IMR-90 (cell line): ENCODE results near the gene GLRA2. TPM values are rescaled to one million over a fixed set of nuclear protein-coding genes. Genes with fewer than 3 reads are reported as not detected.

Experiments used
- ATAC-seq: fragments of 200-7000 bp; cut with Tn5 transposase; 2 replicates; pipeline ENCODE4 v1.9.1; 2020; ENCODE audit warnings: low read depth, mild to moderate bottlenecking, moderate library complexity
- BruUV-seq: library from RNA; stranded (reverse); fragments of 400-500 nt; replicated peaks from 2 replicates; lab custom pipeline; 2021; lab: Mats Ljungman, UMichigan
- CTCF ChIA-PET: fragments of 300-600 bp; formaldehyde crosslinking; extraction: SDS; loops from one replicate; lab custom pipeline; 2021; ENCODE audit warnings: antibody characterized with exemption; lab: Yijun Ruan, JAX
- POLR2A ChIA-PET: fragments of 300-600 bp; sonication (Branson Sonifier 250); formaldehyde crosslinking; loops from one replicate; lab custom pipeline; 2022; ENCODE audit warnings: antibody characterized with exemption; ENCODE audit not compliant: unreplicated experiment; lab: Charles Lee
- DNase-seq: peaks from one replicate; pipeline ENCODE4 v3.0.0; 2013
- H2AFZ ChIP-seq: replicated peaks from 2 replicates; pipeline ENCODE3; 2013; ENCODE audit warnings: low read length, mild to moderate bottlenecking; ENCODE audit not compliant: poor library complexity
- H2AK5ac ChIP-seq: 2 replicates; pipeline ENCODE4 v1.6.1; 2013; ENCODE audit warnings: low read depth, low read length, inconsistent platforms
- H2AK9ac ChIP-seq: replicated peaks from 2 replicates; pipeline ENCODE3; 2013; ENCODE audit warnings: mild to moderate bottlenecking, low read depth, low read length, moderate library complexity; ENCODE audit not compliant: poor library complexity
- H2BK120ac ChIP-seq: 2 replicates; pipeline ENCODE4 v1.6.1; 2013; ENCODE audit warnings: low read depth, low read length, inconsistent platforms
- H2BK15ac ChIP-seq: 3 replicates; pipeline ENCODE4 v1.6.1; 2013; ENCODE audit warnings: low read depth, low read length, inconsistent platforms
- H2BK20ac ChIP-seq: 2 replicates; pipeline ENCODE4 v1.6.1; 2013; ENCODE audit warnings: low read depth, mild to moderate bottlenecking, inconsistent platforms, low read length, moderate library complexity
- H2BK5ac ChIP-seq: 2 replicates; pipeline ENCODE4 v1.6.1; 2013; ENCODE audit warnings: mild to moderate bottlenecking, low read depth, low read length, inconsistent platforms; ENCODE audit not compliant: poor library complexity, severe bottlenecking
- H3K14ac ChIP-seq: replicated peaks from 2 replicates; pipeline ENCODE4 v1.6.1; 2013; ENCODE audit warnings: low read depth, low read length, inconsistent platforms
- H3K18ac ChIP-seq: 2 replicates; pipeline ENCODE4 v1.6.1; 2013; ENCODE audit warnings: low read depth, low read length, control low read depth
- H3K23ac ChIP-seq: 2 replicates; pipeline ENCODE4 v1.6.1; 2013; ENCODE audit warnings: low read depth, low read length, inconsistent platforms
- H3K27ac ChIP-seq: 2 replicates; pipeline ENCODE4 v1.5.1; 2013; ENCODE audit warnings: mild to moderate bottlenecking, control low read depth, low read length; ENCODE audit not compliant: insufficient read depth
- H3K27me3 ChIP-seq: 2 replicates; pipeline ENCODE4 v1.6.1; 2013; ENCODE audit warnings: low read length; ENCODE audit not compliant: control insufficient read depth, insufficient read depth
- H3K36me3 ChIP-seq: 2 replicates; pipeline ENCODE4 v1.6.1; 2013; ENCODE audit warnings: low read length, mixed read lengths; ENCODE audit not compliant: control insufficient read depth, insufficient read depth
- H3K4ac ChIP-seq: 2 replicates; pipeline ENCODE4 v1.6.1; 2013; ENCODE audit warnings: low read depth, low read length, inconsistent platforms
- H3K4me1 ChIP-seq: 2 replicates; pipeline ENCODE4 v1.6.1; 2013; ENCODE audit warnings: low read length, mixed read lengths; ENCODE audit not compliant: control insufficient read depth, insufficient read depth
- H3K4me2 ChIP-seq: 2 replicates; pipeline ENCODE4 v1.6.1; 2013; ENCODE audit warnings: low read depth, mild to moderate bottlenecking, control low read depth, low read length, moderate library complexity
- H3K4me3 ChIP-seq: 2 replicates; pipeline ENCODE4 v1.5.1; 2013; ENCODE audit warnings: low read depth, mild to moderate bottlenecking, control low read depth, low read length, moderate library complexity; ENCODE audit not compliant: insufficient read depth
- H3K56ac ChIP-seq: 2 replicates; pipeline ENCODE4 v1.6.1; 2013; ENCODE audit warnings: low read length, inconsistent platforms; ENCODE audit not compliant: insufficient read depth; ENCODE audit errors: extremely low read depth
- H3K79me1 ChIP-seq, 2 experiments: 2 replicates each; pipeline ENCODE4 v1.6.1; 2013; ENCODE audit warnings: low read length in 2 of 2, inconsistent platforms in 1 of 2, low read depth in 1 of 2
- H3K9ac ChIP-seq: 2 replicates; pipeline ENCODE4 v1.6.1; 2013; ENCODE audit warnings: low read depth, low read length, control low read depth
- H3K9me1 ChIP-seq: 2 replicates; pipeline ENCODE4 v1.6.1; 2013; ENCODE audit warnings: low read length, inconsistent platforms; ENCODE audit not compliant: insufficient read depth
- H3K9me3 ChIP-seq: 2 replicates; pipeline ENCODE4 v1.6.1; 2013; ENCODE audit warnings: low read length; ENCODE audit not compliant: control insufficient read depth, insufficient read depth
- H4K20me1 ChIP-seq: 2 replicates; pipeline ENCODE4 v1.6.1; 2013; ENCODE audit warnings: low read length, inconsistent platforms; ENCODE audit not compliant: insufficient read depth
- H4K5ac ChIP-seq: 2 replicates; pipeline ENCODE4 v1.6.1; 2013; ENCODE audit warnings: mild to moderate bottlenecking, low read depth, low read length, control low read depth
- H4K8ac ChIP-seq, 2 experiments: 2 replicates each; pipeline ENCODE4 v1.6.1; 2013; ENCODE audit warnings: low read depth in 2 of 2, low read length in 2 of 2, control low read depth in 1 of 2, inconsistent platforms in 1 of 2
- H4K91ac ChIP-seq: 2 replicates; pipeline ENCODE4 v1.6.1; 2013; ENCODE audit warnings: low read depth, low read length, inconsistent platforms; ENCODE audit not compliant: insufficient read depth
- CEBPB ChIP-seq: IDR thresholded peaks from 2 replicates; pipeline ENCODE4 v1.6.1; 2012; ENCODE audit warnings: low read depth, low read length, improper control_type of control experiment
- CHD1 ChIP-seq: IDR thresholded peaks from 2 replicates; pipeline ENCODE4 v1.6.1; 2012; ENCODE audit warnings: low read depth, low read length, improper control_type of control experiment
- FOS ChIP-seq: fragments of 150-350 bp; IDR thresholded peaks from 2 replicates; pipeline ENCODE4 v1.6.1; 2016; ENCODE audit warnings: low read depth, low read length
- MAFK ChIP-seq: IDR thresholded peaks from 2 replicates; pipeline ENCODE4 v1.6.1; 2012; ENCODE audit warnings: low read depth, low read length, improper control_type of control experiment
- MXI1 ChIP-seq: IDR thresholded peaks from 2 replicates; pipeline ENCODE4 v1.6.1; 2012; ENCODE audit warnings: low read depth, mild to moderate bottlenecking, low read length, moderate library complexity, borderline replicate concordance
- USF2 ChIP-seq: fragments of 150-350 bp; IDR thresholded peaks from 2 replicates; pipeline ENCODE4 v1.6.1; 2017; ENCODE audit warnings: mild to moderate bottlenecking, antibody characterized with exemption, low read length, low read depth
- WGBS, 2 experiments: methylation state at CpG; one replicate each; pipeline versions ENCODE4 v1.1.5 to v1.1.7; 2013; ENCODE audit warnings: missing lambda C conversion rate in 2 of 2; ENCODE audit not compliant: insufficient read length in 1 of 2; ENCODE audit errors: extremely low coverage in 2 of 2; 5-methylcytosine and 5-hydroxymethylcytosine counted together
- dilution Hi-C: fragments of 300-500 bp; cut with HindIII; formaldehyde crosslinking; loops from one replicate; pipeline ENCODE4 v1.14.3; 2018; ENCODE audit warnings: low sequenced_read_pairs; ENCODE audit not compliant: unreplicated experiment
- in situ Hi-C: fragments of 300-500 bp; cut with MboI; formaldehyde crosslinking; loops from 3 replicates; pipeline ENCODE4 v1.14.3; 2019; ENCODE audit warnings: low sequenced_read_pairs, inconsistent platforms, mixed read lengths
- intact Hi-C: fragments of 100-400 bp; cut with micrococcal nuclease; formaldehyde crosslinking; loops from 2 replicates; pipeline ENCODE4 v1.10.0; 2022
- polyA plus RNA-seq, 3 experiments: library from polyadenylated mRNA; depleted of rRNA; stranded (reverse); fragments of >200 nt; gene quantifications; 2 replicates each; pipeline ENCODE4 v1.2.3, GENCODE V29; 2012; ENCODE audit warnings: low replicate concordance in 1 of 3
- total RNA-seq: library from RNA; depleted of rRNA; stranded (reverse); fragments of >200 nt; gene quantifications from 2 replicates; pipeline ENCODE4 v1.2.3, GENCODE V29; 2012

The GLRA2 gene
- total and polyA plus RNA-seq, 2 of the 4 experiments (the other 2 are of a cell fraction): not detected

- H4K5ac ChIP-seq: no peak overlapping the region
- intact Hi-C loops: loop anchor here (10.0 kb wide), 1 partner anchor 604 kb away; no protein-coding TSS in a partner anchor
- H2BK20ac ChIP-seq: no peak overlapping the region
- no peaks in the 10 kb centered on the region for H3K36me3 ChIP-seq
- H2AFZ ChIP-seq: no peak overlapping the region
- ATAC-seq (no peak), DNase-seq (no peak)
- no peak overlapping the region for H3K4me3 ChIP-seq
- ChIA-PET CTCF (no interaction called here), POLR2A (no interaction called here)
- no peak overlapping the region for H2BK15ac ChIP-seq
- TF ChIP-seq USF2: no peak
- TF ChIP-seq MXI1: no peak
- TF ChIP-seq CEBPB: no peak
- TF ChIP-seq MAFK: no peak
- TF ChIP-seq CHD1: no peak
- no peak for TF ChIP-seq FOS
- H3K4ac ChIP-seq: no peak overlapping the region
- H2AK5ac ChIP-seq: no peak overlapping the region
- no peak overlapping the region for H3K23ac ChIP-seq
- H3K4me1 ChIP-seq: no peaks in the 10 kb centered on the region
- no peaks in the 10 kb centered on the region for H3K9me1 ChIP-seq
- H4K91ac ChIP-seq: no peak overlapping the region
- no peak overlapping the region for H3K9ac ChIP-seq
- no peaks in the 10 kb centered on the region for H3K9me3 ChIP-seq
- H3K14ac ChIP-seq: no peak overlapping the region
- H3K79me1 ChIP-seq: no peaks in the 10 kb centered on the region
- no peak overlapping the region for H3K56ac ChIP-seq
- no peak overlapping the region for H2BK120ac ChIP-seq
- no peak overlapping the region for H2AK9ac ChIP-seq
- WGBS, 2 experiments: 67% methylated on average over 1 of the region's 3 CpGs; no CpG with 5 or more reads in 1 of the 2 experiments
- dilution Hi-C loops: no loop called here
- in situ Hi-C loops: no loop called here
- BruUV-seq: no TSS peak
- no peaks in the 10 kb centered on the region for H3K27me3 ChIP-seq
- H3K18ac ChIP-seq: no peak overlapping the region
- no peak overlapping the region for H3K27ac ChIP-seq
- H4K8ac ChIP-seq: no peak overlapping the region
- H3K4me2 ChIP-seq: no peak overlapping the region
- no peaks in the 10 kb centered on the region for H4K20me1 ChIP-seq
- no peak overlapping the region for H2BK5ac ChIP-seq
Observed at GRCh38 chrX:14698790-14699189, 169.5 kb downstream of the GLRA2 start.
